Measurements from ENCODE around the gene TOGARAM1. TPM values are rescaled to one million over a fixed set of nuclear protein-coding genes. Genes with fewer than 3 reads are reported as not detected.

The TOGARAM1 gene
- total RNA-seq, 1 donor from 2014 or later = 4.6 TPM

- no peak for TF ChIP-seq CTCF (conservative IDR thresholded peaks at IDR 0.05; ENCODE audit: low read depth, low read length)
- peak overlapping the region; percentile 73 for H3K4me3 ChIP-seq (ENCODE audit: low read depth, low read length)
- DNase-seq (ENCODE audit: low read depth) = no peak
Measured at GRCh38 chr14:44963044-44963528, 1.1 kb downstream of the TOGARAM1 start.

- no peak for TF ChIP-seq CTCF (conservative IDR thresholded peaks at IDR 0.05; ENCODE audit: low read depth, low read length)
- no peak for DNase-seq (ENCODE audit: low read depth)
- peak overlapping the region; percentile 73 for H3K4me3 ChIP-seq (ENCODE audit: low read depth, low read length)
Measured at GRCh38 chr14:44963775-44964380, 1.9 kb downstream of the TOGARAM1 start.

- H3K4me3 ChIP-seq (ENCODE audit: low read depth, low read length) = peak overlapping the region; percentile 45
- TF ChIP-seq CTCF (conservative IDR thresholded peaks at IDR 0.05; ENCODE audit: low read depth, low read length) = no peak
- no peak for DNase-seq (ENCODE audit: low read depth)
Measured at GRCh38 chr14:44966601-44967336, 4.8 kb downstream of the TOGARAM1 start.

- TF ChIP-seq CTCF (conservative IDR thresholded peaks at IDR 0.05; ENCODE audit: low read depth, low read length) = no peak
- no peak overlapping the region for H3K4me3 ChIP-seq (ENCODE audit: low read depth, low read length)
Measured at GRCh38 chr14:44968714-44969113, 6.7 kb downstream of the TOGARAM1 start.

GRCh38 chr14:44970907-44971306, 8.9 kb downstream of the TOGARAM1 start:
- H3K4me3 ChIP-seq (ENCODE audit: low read depth, low read length) = no peak overlapping the region
- no peak for TF ChIP-seq CTCF (conservative IDR thresholded peaks at IDR 0.05; ENCODE audit: low read depth, low read length)
- no peak for DNase-seq (ENCODE audit: low read depth)

More at GRCh38 chr14:44968714-44969113, 6.7 kb downstream of the TOGARAM1 start:
- DNase-seq (ENCODE audit: low read depth) = no peak

- no peak for TF ChIP-seq CTCF (conservative IDR thresholded peaks at IDR 0.05; ENCODE audit: low read depth, low read length)
- no peak overlapping the region for H3K4me3 ChIP-seq (ENCODE audit: low read depth, low read length)
- no peak for DNase-seq (ENCODE audit: low read depth)
Measured at GRCh38 chr14:44971459-44971858, 9.5 kb downstream of the TOGARAM1 start.
